ENCODE data around the gene KRT7. TPM values are rescaled to one million over a fixed set of nuclear protein-coding genes. Genes with fewer than 3 reads are reported as not detected.

Gene KRT7
- total RNA-seq, 1 donor from 2014 or later: 1,355 TPM

GRCh38 chr12:52186118-52186840 lies 46.8 kb upstream of the KRT7 start:
- DNase-seq (ENCODE audit: low read depth): peak; percentile 71
- TF ChIP-seq CTCF (IDR thresholded peaks at IDR 0.05; ENCODE audit: insufficient read depth, low read length, poor library complexity, severe bottlenecking): no peak
- H3K4me3 ChIP-seq (ENCODE audit: low read depth, low read length): no peak overlapping the region
- H3K36me3 ChIP-seq (ENCODE audit: control insufficient read depth, insufficient read depth, low read length): no peaks in the 10 kb centered on the region
- no peaks in the 10 kb centered on the region for H3K27me3 ChIP-seq (ENCODE audit: control insufficient read depth, insufficient read depth, low read length)

- no peak for DNase-seq (ENCODE audit: low read depth)
- Histone ChIP-seq H3K27me3 (ENCODE audit: control insufficient read depth, insufficient read depth, low read length) (no peaks in the 10 kb centered on the region), H3K4me3 (ENCODE audit: low read depth, low read length) (no peak overlapping the region), H3K36me3 (ENCODE audit: control insufficient read depth, insufficient read depth, low read length) (no peaks in the 10 kb centered on the region)
- TF ChIP-seq CTCF (IDR thresholded peaks at IDR 0.05; ENCODE audit: insufficient read depth, low read length, poor library complexity, severe bottlenecking): no peak
Observed at GRCh38 chr12:52187206-52187605, 45.8 kb upstream of the KRT7 start.

GRCh38 chr12:52187640-52188039 lies 45.4 kb upstream of the KRT7 start:
- TF ChIP-seq CTCF (IDR thresholded peaks at IDR 0.05; ENCODE audit: insufficient read depth, low read length, poor library complexity, severe bottlenecking): no peak
- no peaks in the 10 kb centered on the region for H3K27me3 ChIP-seq (ENCODE audit: control insufficient read depth, insufficient read depth, low read length)
- no peaks in the 10 kb centered on the region for H3K36me3 ChIP-seq (ENCODE audit: control insufficient read depth, insufficient read depth, low read length)
- DNase-seq (ENCODE audit: low read depth): no peak
- no peak overlapping the region for H3K4me3 ChIP-seq (ENCODE audit: low read depth, low read length)

- TF ChIP-seq CTCF (IDR thresholded peaks at IDR 0.05; ENCODE audit: insufficient read depth, low read length, poor library complexity, severe bottlenecking): no peak
Observed at GRCh38 chr12:52188658-52189057, 44.4 kb upstream of the KRT7 start.

GRCh38 chr12:52189376-52190174 lies 43.5 kb upstream of the KRT7 start:
- Histone ChIP-seq H3K4me3 (ENCODE audit: low read depth, low read length) (no peak overlapping the region), H3K27me3 (ENCODE audit: control insufficient read depth, insufficient read depth, low read length) (no peaks in the 10 kb centered on the region), H3K36me3 (ENCODE audit: control insufficient read depth, insufficient read depth, low read length) (no peaks in the 10 kb centered on the region)
- TF ChIP-seq CTCF (IDR thresholded peaks at IDR 0.05; ENCODE audit: insufficient read depth, low read length, poor library complexity, severe bottlenecking): no peak
- DNase-seq (ENCODE audit: low read depth): no peak

More at GRCh38 chr12:52188658-52189057, 44.4 kb upstream of the KRT7 start:
- no peak overlapping the region for H3K4me3 ChIP-seq (ENCODE audit: low read depth, low read length)
- no peak for DNase-seq (ENCODE audit: low read depth)
- no peaks in the 10 kb centered on the region for H3K27me3 ChIP-seq (ENCODE audit: control insufficient read depth, insufficient read depth, low read length)
- no peaks in the 10 kb centered on the region for H3K36me3 ChIP-seq (ENCODE audit: control insufficient read depth, insufficient read depth, low read length)

Data from kidney epithelial cell (primary cell).